ENCODE measurements around the gene PRR22. TPM values are rescaled to one million over a fixed set of nuclear protein-coding genes. Genes with fewer than 3 reads are reported as not detected.

The PRR22 gene
- total and polyA plus RNA-seq, 9 of the 15 experiments (the other 6 are each of a cell fraction or from before 2014, with no cell fraction given): 0.03 to 12.0 (median 2.0) TPM; not detected in 1

DNA sequence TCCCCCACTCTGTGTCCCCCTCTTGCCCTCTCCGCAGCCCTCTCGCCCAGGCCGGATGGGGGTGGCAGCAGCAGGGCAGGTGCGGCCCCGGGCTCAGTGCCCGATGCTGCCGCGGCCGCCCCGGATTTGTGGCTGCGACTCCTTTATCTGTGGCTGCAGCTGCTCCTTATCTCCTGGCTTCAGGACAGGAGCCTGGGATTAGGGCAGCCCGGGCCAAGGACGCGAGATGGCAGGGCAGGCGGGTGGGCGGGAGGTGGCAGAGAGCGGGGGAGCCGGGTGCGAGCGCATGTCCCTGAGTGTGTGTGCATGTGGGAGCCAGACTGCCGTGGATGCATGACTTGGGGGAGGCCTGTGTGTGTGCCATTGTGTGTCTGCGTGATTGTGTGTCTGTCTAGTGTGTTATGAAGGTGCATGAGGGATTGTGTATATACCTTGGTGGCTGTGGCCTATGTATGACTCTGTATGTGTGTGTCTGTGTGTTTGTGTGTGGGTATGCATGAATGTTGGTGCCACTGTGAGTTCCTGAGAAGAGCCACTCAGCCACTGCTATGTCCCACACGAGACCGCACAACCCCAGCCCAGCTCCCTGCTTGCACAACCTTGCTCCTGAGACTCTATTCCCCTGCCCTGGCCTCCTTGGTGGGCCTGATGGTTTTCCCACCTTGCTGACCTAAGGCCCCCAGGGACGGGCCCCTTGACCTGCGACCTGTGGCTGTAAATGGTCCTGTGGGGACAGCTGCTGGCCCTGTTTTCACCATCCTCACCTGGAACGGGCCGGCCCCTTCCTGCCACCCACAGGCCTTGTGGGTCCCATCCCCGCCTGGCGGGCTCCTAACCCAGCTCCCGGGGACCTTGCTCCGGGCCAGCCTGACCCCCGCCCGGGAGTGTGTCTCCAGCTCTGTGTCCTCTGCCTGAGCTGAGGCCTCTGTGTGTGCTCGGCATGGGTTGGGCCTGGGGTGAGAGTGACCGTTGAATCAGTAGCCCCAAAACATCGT, 15.0 kb upstream of the PRR22 start (continued):
- TF ChIP-seq ZBTB9 (CRISPR knock-in tag; IDR thresholded peaks at IDR 0.05) (peak; percentile 96), ZNF518B (CRISPR knock-in tag; IDR thresholded peaks at IDR 0.05) (no peak), LCOR (CRISPR knock-in tag; IDR thresholded peaks at IDR 0.05) (peak; percentile 87), NCOA1 (IDR thresholded peaks at IDR 0.05; ENCODE audit: low read depth) (peak; percentile 82), KDM1A (IDR thresholded peaks at IDR 0.05) (peak; percentile 99), MXI1 (IDR thresholded peaks at IDR 0.05; ENCODE audit: low read depth, low read length) (peak; percentile 53; the same call in 1 of the 2 replicates), ZNF695 (CRISPR knock-in tag; IDR thresholded peaks at IDR 0.05) (no peak; the same call in none of the 2 replicates), ZNF280B (CRISPR knock-in tag; IDR thresholded peaks at IDR 0.05) (no peak), MYC (IDR thresholded peaks at IDR 0.05; ENCODE audit: low read depth, low read length) (peak; percentile 66), MYC (CRISPR knock-in tag; IDR thresholded peaks at IDR 0.05; ENCODE audit: borderline replicate concordance, low read depth) (no peak), GATAD2A (IDR thresholded peaks at IDR 0.05) (peak; percentile 98), HOXB6 (CRISPR knock-in tag; IDR thresholded peaks at IDR 0.05; ENCODE audit: borderline replicate concordance) (no peak), SP2 (IDR thresholded peaks at IDR 0.05; ENCODE audit: extremely low read depth, low read depth, low read length, poor library complexity, severe bottlenecking) (no peak)

Measured in K562 (cell line).